A549 (cell line): Measurements from ENCODE around the gene KCNAB2.

ENCODE experiments used
- CEBPB ChIP-seq, 2 experiments: fragments of >200 bp in 1 of 2; sonication (Bioruptor Twin) in 1 of 2; formaldehyde crosslinking in 1 of 2; IDR thresholded peaks; 2 replicates each; pipeline ENCODE4 v1.6.1; 2012 to 2016
- CHD2 ChIP-seq: fragments of 150-350 bp; IDR thresholded peaks from 2 replicates; pipeline ENCODE4 v1.6.1; 2014; ENCODE audit warnings: low read length; ENCODE audit not compliant: partially characterized antibody
- CTCF ChIP-seq: fragments of >200 bp; sonication (Bioruptor Twin); formaldehyde crosslinking; IDR thresholded peaks from 3 replicates; pipeline ENCODE4 v1.5.1; 2016
- EHMT2 ChIP-seq: fragments of 200-600 bp; sonication (generic); IDR thresholded peaks from 2 replicates; pipeline ENCODE4 v1.6.1; 2016; ENCODE audit warnings: antibody characterized with exemption, low read depth, mild to moderate bottlenecking, moderate library complexity
- HDAC2 ChIP-seq: fragments of 200-600 bp; sonication (generic); IDR thresholded peaks from 2 replicates; pipeline ENCODE4 v1.6.1; 2016
- HES2 ChIP-seq: fragments of >200 bp; sonication (Bioruptor Twin); formaldehyde crosslinking; IDR thresholded peaks from 2 replicates; pipeline ENCODE4 v1.6.1; 2016
- MYC ChIP-seq: IDR thresholded peaks from 2 replicates; pipeline ENCODE4 v1.6.1; 2012; ENCODE audit warnings: mild to moderate bottlenecking, inconsistent platforms, low read length, improper control_type of control experiment, borderline replicate concordance
- NPAS2 ChIP-seq: fragments of 250-450 bp; sonication (Bioruptor Pico); IDR thresholded peaks from 2 replicates; pipeline ENCODE4 v1.8.0; 2022; ENCODE audit warnings: mild to moderate bottlenecking, moderate library complexity, borderline replicate concordance
- POLR2A ChIP-seq: IDR thresholded peaks from 2 replicates; pipeline ENCODE4 v1.6.1; 2012; ENCODE audit warnings: mild to moderate bottlenecking, low read length
- RAD21 ChIP-seq, 2 experiments: fragments of >200 bp in 1 of 2; sonication (Bioruptor Twin) in 1 of 2; formaldehyde crosslinking in 1 of 2; IDR thresholded peaks in 1 of 2; conservative IDR thresholded peaks in 1 of 2; 2 replicates in 1 of 2; 3 replicates in 1 of 2; pipeline ENCODE4 v1.6.1; 2012 to 2018; ENCODE audit warnings: inconsistent platforms in 1 of 2
- RARB ChIP-seq: fragments of 250-450 bp; sonication (Bioruptor Pico); IDR thresholded peaks from 2 replicates; pipeline ENCODE4 v1.8.0; 2021; ENCODE audit warnings: mild to moderate bottlenecking, moderate library complexity
- RCOR1 ChIP-seq: fragments of 150-350 bp; IDR thresholded peaks from 2 replicates; pipeline ENCODE4 v1.6.1; 2014; ENCODE audit warnings: antibody characterized with exemption, low read length, low read depth
- RNF2 ChIP-seq: fragments of 200-600 bp; sonication (generic); IDR thresholded peaks from 2 replicates; pipeline ENCODE4 v1.6.1; 2016; ENCODE audit warnings: low read depth, mild to moderate bottlenecking, antibody characterized with exemption, moderate library complexity, borderline replicate concordance
- USF2 ChIP-seq: fragments of 450-650 bp; IDR thresholded peaks from 2 replicates; pipeline ENCODE4 v1.6.1; 2014; ENCODE audit warnings: antibody characterized with exemption

GRCh38 chr1:6137758-6138157 is 92.1 kb downstream of the KCNAB2 start:
- no peak for TF ChIP-seq CTCF
- TF ChIP-seq CHD2 = no peak
- TF ChIP-seq MYC = no peak
- no peak for TF ChIP-seq POLR2A
- TF ChIP-seq USF2 = no peak
- no peak for TF ChIP-seq RNF2
- TF ChIP-seq RARB (CRISPR knock-in tag) = no peak
- no peak for TF ChIP-seq EHMT2
- TF ChIP-seq RAD21 (conservative IDR thresholded peaks at IDR 0.05 in 1 of 2, IDR thresholded peaks at IDR 0.05 in 1 of 2) = no peak
- TF ChIP-seq CEBPB (IDR thresholded peaks at IDR 0.05) = no peak
- TF ChIP-seq HES2 = no peak
- no peak for TF ChIP-seq NPAS2 (CRISPR knock-in tag)
- TF ChIP-seq HDAC2 = no peak
- TF ChIP-seq RCOR1 = no peak
